MM.1S (cell line): ENCODE results near the gene PEX14.

ENCODE experiments used
- CTCF ChIP-seq: fragments of 300-600 bp; sonication (generic); IDR thresholded peaks from 2 replicates; pipeline ENCODE4 v1.5.1; 2016; ENCODE audit warnings: antibody characterized with exemption, low read length, mixed read lengths
- EZH2 ChIP-seq: fragments of 300-600 bp; sonication (generic); optimal IDR thresholded peaks from 2 replicates; pipeline ENCODE3; 2017; ENCODE audit warnings: low read depth, mild to moderate bottlenecking, antibody characterized with exemption, low read length, mixed read lengths

GRCh38 chr1:10470043-10470442, 4.7 kb upstream of the PEX14 start:
- TF ChIP-seq CTCF (no peak), EZH2 (no peak)
